Activated CD4-positive, alpha-beta T cell treated with anti-CD3 and anti-CD28 coated beads for 36 hours (primary cell): ENCODE results near the gene UBAP2L. TPM values are rescaled to one million over a fixed set of nuclear protein-coding genes. Genes with fewer than 3 reads are reported as not detected.

Experiments used
- ATAC-seq: fragments of 200-7000 bp; cut with Tn5 transposase; one replicate; pipeline ENCODE4 v1.10.0; 2021; ENCODE audit warnings: mild to moderate bottlenecking, moderate library complexity
- CTCF ChIA-PET: fragments of 350-600 bp; sonication (Branson Sonifier 250); formaldehyde crosslinking; loops from one replicate; lab custom pipeline; 2021; ENCODE audit warnings: antibody characterized with exemption; lab: Charles Lee
- POLR2A ChIA-PET: fragments of 350-600 bp; sonication (Branson Sonifier 250); formaldehyde crosslinking; loops from one replicate; lab custom pipeline; 2021; ENCODE audit warnings: antibody characterized with exemption, inconsistent platforms; lab: Charles Lee
- DNase-seq: peaks from one replicate; pipeline ENCODE4 v3.0.0-alpha.2; 2020
- H3K27ac Mint-ChIP-seq: one replicate; pipeline ENCODE4 v1.8.0; 2021; ENCODE audit warnings: mixed read lengths
- H3K27me3 Mint-ChIP-seq: one replicate; pipeline ENCODE4 v1.8.0; 2021; ENCODE audit warnings: mixed read lengths
- H3K36me3 Mint-ChIP-seq: one replicate; pipeline ENCODE4 v1.8.0; 2021; ENCODE audit warnings: low read depth, mixed read lengths
- H3K4me1 Mint-ChIP-seq: one replicate; pipeline ENCODE4 v1.8.0; 2021; ENCODE audit warnings: mixed read lengths
- H3K4me3 Mint-ChIP-seq: one replicate; pipeline ENCODE4 v1.8.0; 2021; ENCODE audit warnings: mild to moderate bottlenecking, moderate library complexity, mixed read lengths
- H3K9me3 Mint-ChIP-seq: one replicate; pipeline ENCODE4 v1.8.0; 2021; ENCODE audit warnings: low read depth, mixed read lengths
- intact Hi-C, 2 experiments: fragments of 100-400 bp; cut with DNase I in 1 of 2; cut with micrococcal nuclease in 1 of 2; formaldehyde crosslinking; loops; one replicate each; pipeline versions ENCODE4 v1.14.2 to v1.15.1; 2022 to 2024; cut with DNase I, micrococcal nuclease
- total RNA-seq, 2 experiments: library from RNA; stranded (reverse); gene quantifications; one replicate each; pipeline ENCODE4 v1.2.3, GENCODE V29; 2021

Gene UBAP2L
- total RNA-seq, 2 experiments from 2014 or later, result 205 to 255 TPM

DNA sequence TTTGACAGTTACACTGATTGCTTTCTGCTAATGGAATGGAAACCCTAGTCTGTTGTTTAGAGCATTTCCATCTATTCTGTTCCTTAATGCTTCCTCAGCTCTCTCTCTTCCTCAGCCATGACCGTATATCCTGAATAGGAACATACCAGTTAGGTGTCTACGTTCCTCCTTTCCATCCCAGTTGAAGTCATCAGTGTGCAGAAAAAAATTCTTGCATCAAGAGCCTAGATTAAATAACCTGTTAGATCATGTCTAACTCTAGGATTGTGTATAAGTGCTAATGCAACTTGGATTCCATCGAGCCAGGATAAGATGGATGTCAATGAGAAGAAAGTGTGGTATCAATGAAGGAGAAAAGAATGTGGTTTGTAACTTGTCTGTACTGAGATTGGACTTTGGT is 18.7 kb downstream of the UBAP2L start:
- H3K4me1 Mint-ChIP-seq, result peaks cover 34% of the 10 kb centered on the region
- ChIA-PET POLR2A (no interaction called here), CTCF (interaction anchor here (1.0 kb wide), 1 partner anchor 40 kb away, joined by 3 read pairs; no protein-coding TSS in a partner anchor)
- intact Hi-C loops, result no loop called here
- H3K4me3 Mint-ChIP-seq, result no peak overlapping the region
- DNase-seq (no peak), ATAC-seq (no peak)
- H3K9me3 Mint-ChIP-seq, result no peaks in the 10 kb centered on the region
- H3K27me3 Mint-ChIP-seq, result no peaks in the 10 kb centered on the region
- H3K36me3 Mint-ChIP-seq, result peaks cover 77% of the 10 kb centered on the region
- H3K27ac Mint-ChIP-seq, result peak overlapping the region; percentile 64

GRCh38 chr1:154240294-154240833 is 19.6 kb downstream of the UBAP2L start:
- POLR2A ChIA-PET, result no interaction called here

DNA sequence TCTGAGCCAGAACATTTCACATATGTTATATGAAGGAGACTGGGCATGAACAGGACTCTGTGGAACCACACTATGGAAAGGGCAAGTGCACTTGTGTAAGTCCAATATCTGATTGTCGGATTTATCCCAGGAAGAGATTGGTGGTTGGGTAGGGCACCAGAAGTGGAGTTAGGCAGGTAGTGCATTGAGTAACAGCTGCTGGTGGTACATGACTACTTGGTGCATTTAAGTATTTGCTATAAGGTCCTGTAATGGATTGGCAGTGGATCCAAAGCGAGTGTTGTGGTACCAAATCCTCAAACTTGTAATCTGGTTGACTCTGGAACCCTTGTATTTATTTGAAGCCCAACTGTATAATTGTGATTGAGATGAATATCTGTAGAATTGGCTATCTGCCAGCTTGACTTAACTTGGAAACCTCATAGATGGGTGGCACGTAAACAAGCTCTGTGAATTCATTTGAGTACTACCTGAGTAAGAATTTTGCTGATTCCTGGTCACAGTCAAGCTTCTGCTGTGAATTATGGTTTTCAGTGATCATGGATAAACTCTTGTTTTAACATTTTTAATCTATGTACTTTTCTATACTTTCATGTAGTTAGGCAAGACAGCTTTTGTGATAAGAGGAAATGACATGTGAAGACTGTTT is 21.1 kb downstream of the UBAP2L start:
- H3K4me1 Mint-ChIP-seq, result peaks cover 36% of the 10 kb centered on the region
- peaks cover 79% of the 10 kb centered on the region for H3K36me3 Mint-ChIP-seq
- DNase-seq (no peak), ATAC-seq (peak; percentile 67)
- peak overlapping the region; percentile 68 for H3K27ac Mint-ChIP-seq
- POLR2A ChIA-PET, result no interaction called here
- H3K9me3 Mint-ChIP-seq, result no peaks in the 10 kb centered on the region
- CTCF ChIA-PET, result interaction anchor here (1.0 to 1.1 kb wide), 2 partner anchors 23 to 42 kb away, joined by 3 read pairs; no protein-coding TSS in a partner anchor
- no peak overlapping the region for H3K4me3 Mint-ChIP-seq
- intact Hi-C loops, result loop anchor here in 1 of 2 experiments (2.0 kb wide), 2 partner anchors 19 to 23 kb away; no protein-coding TSS in a partner anchor
- H3K27me3 Mint-ChIP-seq, result no peaks in the 10 kb centered on the region

More at GRCh38 chr1:154240294-154240833, 19.6 kb downstream of the UBAP2L start:
- DNase-seq (no peak), ATAC-seq (no peak)
- H3K9me3 Mint-ChIP-seq, result no peaks in the 10 kb centered on the region
- no peak overlapping the region for H3K4me3 Mint-ChIP-seq
- H3K4me1 Mint-ChIP-seq, result peaks cover 34% of the 10 kb centered on the region
- intact Hi-C loops, result loop anchor here in 1 of 2 experiments (2.0 kb wide), 1 partner anchor 24 kb away; no protein-coding TSS in a partner anchor
- peaks cover 78% of the 10 kb centered on the region for H3K36me3 Mint-ChIP-seq
- CTCF ChIA-PET, result interaction anchor here (1.0 to 1.1 kb wide), 2 partner anchors 41 to 72 kb away, joined by 3 read pairs; no protein-coding TSS in a partner anchor
- no peaks in the 10 kb centered on the region for H3K27me3 Mint-ChIP-seq
- no peak overlapping the region for H3K27ac Mint-ChIP-seq

GRCh38 chr1:154253671-154254070 is 32.9 kb downstream of the UBAP2L start:
- intact Hi-C loops, result no loop called here
- no peak overlapping the region for H3K27ac Mint-ChIP-seq
- no peak for ATAC-seq
- CTCF ChIA-PET, result no interaction called here
- no peaks in the 10 kb centered on the region for H3K4me1 Mint-ChIP-seq
- H3K36me3 Mint-ChIP-seq, result peaks cover 72% of the 10 kb centered on the region
- DNase-seq, result no peak
- POLR2A ChIA-PET, result no interaction called here
- H3K9me3 Mint-ChIP-seq, result no peaks in the 10 kb centered on the region
- H3K27me3 Mint-ChIP-seq, result no peaks in the 10 kb centered on the region
- no peak overlapping the region for H3K4me3 Mint-ChIP-seq

DNA sequence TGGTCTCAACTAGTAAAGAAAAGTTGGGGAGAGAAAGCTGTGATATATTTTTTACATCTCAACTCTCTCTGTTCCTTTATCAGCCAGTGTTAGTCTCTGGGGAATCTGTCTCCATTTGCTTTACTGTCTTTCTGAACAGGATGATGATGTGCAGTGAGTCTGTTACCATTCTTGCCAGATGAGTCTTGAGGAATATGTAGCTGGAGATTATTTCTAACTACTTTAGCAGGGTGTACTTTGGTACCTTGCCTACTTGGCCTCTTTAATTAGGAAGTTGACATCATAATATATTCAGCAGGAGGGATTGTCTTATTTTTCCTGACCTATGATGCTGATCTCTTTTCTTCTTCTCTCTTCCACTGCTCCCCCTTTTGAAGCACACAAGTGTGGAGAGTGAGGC is 35.9 kb downstream of the UBAP2L start:
- Mint-ChIP-seq H3K4me3 (no peak overlapping the region), H3K36me3 (peaks cover 66% of the 10 kb centered on the region), H3K9me3 (no peaks in the 10 kb centered on the region), H3K4me1 (peaks cover 2% of the 10 kb centered on the region), H3K27ac (no peak overlapping the region), H3K27me3 (no peaks in the 10 kb centered on the region)
- CTCF ChIA-PET, result interaction anchor here (1.3 to 1.5 kb wide), 2 partner anchors 9 to 15 kb away, joined by 3 to 6 read pairs; no protein-coding TSS in a partner anchor
- intact Hi-C loops, result no loop called here
- ATAC-seq, result no peak
- DNase-seq, result no peak
- POLR2A ChIA-PET, result no interaction called here

GRCh38 chr1:154258784-154259183 is 38.0 kb downstream of the UBAP2L start:
- no peaks in the 10 kb centered on the region for H3K9me3 Mint-ChIP-seq
- H3K36me3 Mint-ChIP-seq, result peaks cover 76% of the 10 kb centered on the region
- no peak overlapping the region for H3K4me3 Mint-ChIP-seq
- CTCF ChIA-PET, result interaction anchor here (0.7 to 2.0 kb wide), 3 partner anchors 13 to 67 kb away, joined by 3 to 6 read pairs (median 4); partner anchors contain the start of gene TPM3
- POLR2A ChIA-PET, result interaction anchor here (0.6 kb wide), 1 partner anchor 179 kb away, joined by 3 read pairs; no protein-coding TSS in a partner anchor
- no peak overlapping the region for H3K27ac Mint-ChIP-seq
- peaks cover 21% of the 10 kb centered on the region for H3K4me1 Mint-ChIP-seq
- no peaks in the 10 kb centered on the region for H3K27me3 Mint-ChIP-seq
- intact Hi-C loops, result loop anchor here in 1 of 2 experiments (1.0 kb wide), 1 partner anchor 12 kb away; no protein-coding TSS in a partner anchor
- ATAC-seq (no peak), DNase-seq (no peak)

GRCh38 chr1:154260127-154260526 is 39.4 kb downstream of the UBAP2L start:
- H3K4me3 Mint-ChIP-seq, result no peak overlapping the region
- H3K4me1 Mint-ChIP-seq, result peaks cover 34% of the 10 kb centered on the region
- peaks cover 74% of the 10 kb centered on the region for H3K36me3 Mint-ChIP-seq
- intact Hi-C loops, result no loop called here
- H3K27me3 Mint-ChIP-seq, result no peaks in the 10 kb centered on the region
- no peak for DNase-seq
- CTCF ChIA-PET, result interaction anchor here (0.6 to 2.0 kb wide), 2 partner anchors 12 to 242 kb away, joined by 3 to 6 read pairs; no protein-coding TSS in a partner anchor
- POLR2A ChIA-PET, result no interaction called here
- no peaks in the 10 kb centered on the region for H3K9me3 Mint-ChIP-seq
- ATAC-seq, result no peak
- H3K27ac Mint-ChIP-seq, result peak overlapping the region; percentile 58

- DNase-seq (no peak), ATAC-seq (no peak)
- ChIA-PET POLR2A (interaction anchor here (0.6 kb wide), 1 partner anchor 49 kb away, joined by 4 read pairs; no protein-coding TSS in a partner anchor), CTCF (interaction anchor here (0.7 to 1.3 kb wide), 6 partner anchors 8 to 246 kb away, joined by 3 to 4 read pairs (median 3); partner anchors contain the start of gene HAX1)
- Mint-ChIP-seq H3K4me1 (peaks cover 49% of the 10 kb centered on the region), H3K27me3 (no peaks in the 10 kb centered on the region), H3K36me3 (peaks cover 65% of the 10 kb centered on the region), H3K27ac (peak overlapping the region; percentile 87), H3K4me3 (no peak overlapping the region), H3K9me3 (no peaks in the 10 kb centered on the region)
- intact Hi-C loops, result loop anchor here in 1 of 2 experiments (2.0 kb wide), 1 partner anchor 23 kb away; no protein-coding TSS in a partner anchor
Observed at GRCh38 chr1:154263465-154264332, 42.9 kb downstream of the UBAP2L start.

GRCh38 chr1:154264454-154264853 is 43.7 kb downstream of the UBAP2L start:
- POLR2A ChIA-PET, result no interaction called here
- ATAC-seq, result peak; percentile 43

DNA sequence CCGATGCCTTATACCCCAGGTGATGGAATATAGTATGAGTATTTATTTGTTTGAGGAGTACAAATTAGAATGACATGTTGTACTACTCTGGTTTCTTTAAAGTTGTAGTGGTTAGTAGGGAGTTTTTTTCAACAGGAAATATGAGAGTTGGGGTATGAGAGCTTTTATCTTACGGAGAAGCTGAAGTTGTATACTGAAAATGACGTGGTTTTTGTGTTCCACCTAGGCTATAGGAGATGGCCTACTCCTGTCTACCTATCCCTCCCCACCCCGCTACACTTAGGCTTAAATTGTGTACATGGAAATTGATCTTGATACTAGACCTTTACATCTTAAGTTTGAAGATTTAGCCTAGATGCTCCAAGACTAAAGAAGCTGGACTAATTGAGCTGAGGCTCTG is 44.8 kb downstream of the UBAP2L start:
- DNase-seq (no peak), ATAC-seq (peak; percentile 83)
- ChIA-PET POLR2A (interaction anchor here (0.6 kb wide), 1 partner anchor 103 kb away, joined by 3 read pairs; no protein-coding TSS in a partner anchor), CTCF (interaction anchor here (0.8 to 2.3 kb wide), 5 partner anchors 35 to 134 kb away, joined by 3 to 7 read pairs (median 3); no protein-coding TSS in a partner anchor)
- Mint-ChIP-seq H3K9me3 (no peaks in the 10 kb centered on the region), H3K36me3 (peaks cover 65% of the 10 kb centered on the region), H3K27me3 (no peaks in the 10 kb centered on the region), H3K4me3 (peak overlapping the region; percentile 5), H3K27ac (peak overlapping the region; percentile 92), H3K4me1 (peaks cover 55% of the 10 kb centered on the region)
- intact Hi-C loops, result loop anchor here in 1 of 2 experiments (2.0 kb wide), 1 partner anchor 25 kb away; no protein-coding TSS in a partner anchor

More at GRCh38 chr1:154264454-154264853, 43.7 kb downstream of the UBAP2L start:
- Mint-ChIP-seq H3K9me3 (no peaks in the 10 kb centered on the region), H3K4me1 (peaks cover 49% of the 10 kb centered on the region), H3K36me3 (peaks cover 69% of the 10 kb centered on the region), H3K27me3 (no peaks in the 10 kb centered on the region), H3K27ac (peak overlapping the region; percentile 87), H3K4me3 (no peak overlapping the region)
- intact Hi-C loops, result loop anchor here in 1 of 2 experiments (2.0 kb wide), 1 partner anchor 24 kb away; no protein-coding TSS in a partner anchor
- DNase-seq, result no peak
- CTCF ChIA-PET, result interaction anchor here (0.6 to 2.3 kb wide), 8 partner anchors 7 to 246 kb away, joined by 3 to 7 read pairs (median 4); partner anchors contain the start of gene HAX1
